Esophagus squamous epithelium (tissue), 5 donors: Measurements from ENCODE around the gene KLK12. TPM values are rescaled to one million over a fixed set of nuclear protein-coding genes. Genes with fewer than 3 reads are reported as not detected.
A peak's percentile ranks its signal among the peaks of the same experiment; 100 is the strongest.

Source experiments
- DNase-seq: peaks from one replicate; lab custom pipeline; 2025; lab: John Stamatoyannopoulos, UW
- H3K27ac ChIP-seq, 4 donors: fragments of 200-600 bp; sonication (generic); one replicate each; pipeline ENCODE4 v1.5.1; 2016 to 2019; ENCODE audit warnings: mild to moderate bottlenecking in 1 of 4
- H3K27me3 ChIP-seq, 4 donors: fragments of 200-600 bp; sonication (generic); 1 replicate in 3 of 4; 2 replicates in 1 of 4; pipeline versions ENCODE4 v1.5.1 to v1.6.0; 2017 to 2021; ENCODE audit warnings: antibody characterized with exemption in 1 of 4
- H3K36me3 ChIP-seq, 3 donors: fragments of 200-600 bp; sonication (generic); one replicate each; pipeline ENCODE4 v1.5.1; 2016 to 2019
- H3K4me1 ChIP-seq, 3 donors: fragments of 200-600 bp; sonication (generic); one replicate each; pipeline ENCODE4 v1.5.1; 2017 to 2019
- H3K4me3 ChIP-seq, 4 donors: fragments of 200-600 bp; sonication (generic); 1 replicate in 3 of 4; 2 replicates in 1 of 4; pipeline ENCODE4 v1.5.1; 2016 to 2019; ENCODE audit warnings: mild to moderate bottlenecking in 2 of 4, moderate library complexity in 1 of 4
- H3K9me3 ChIP-seq, 3 donors: fragments of 200-600 bp; sonication (generic); one replicate each; pipeline ENCODE4 v1.5.1; 2016 to 2019
- POLR2A ChIP-seq, 4 donors: fragments of 450-650 bp; IDR thresholded peaks; one replicate each; pipeline ENCODE4 v1.6.1; 2017; ENCODE audit warnings: antibody characterized with exemption in 4 of 4, mild to moderate bottlenecking in 4 of 4, moderate library complexity in 3 of 4
- WGBS, 2 donors: methylation state at CpG; one replicate each; pipeline ENCODE4 v1.1.5; 2018; 5-methylcytosine and 5-hydroxymethylcytosine counted together
- intact Hi-C: fragments of 100-400 bp; cut with DNase I; formaldehyde crosslinking; loops from one replicate; pipeline ENCODE4 v1.15.0; 2022
- total RNA-seq, 4 donors: library from RNA; depleted of rRNA; stranded (reverse); fragments of >200 nt; gene quantifications; one replicate each; pipeline ENCODE4 v1.1.0, GENCODE V29; 2016
- TF ChIP-seq, protein P1 (sequence below), 6 experiments: fragments of 450-650 bp in 4 of 6; fragments of 200-600 bp in 2 of 6; sonication (generic) in 2 of 6; IDR thresholded peaks; one replicate each; pipeline ENCODE4 v1.5.1; 2016 to 2019; ENCODE audit warnings: antibody characterized with exemption in 6 of 6, mild to moderate bottlenecking in 4 of 6, moderate library complexity in 4 of 6
- donor health status: DM: yes; HTN: yes; CAD: no.

KLK12 gene
- total RNA-seq, 4 donors from 2014 or later, result 16.2 to 231 (median 115) TPM

DNA sequence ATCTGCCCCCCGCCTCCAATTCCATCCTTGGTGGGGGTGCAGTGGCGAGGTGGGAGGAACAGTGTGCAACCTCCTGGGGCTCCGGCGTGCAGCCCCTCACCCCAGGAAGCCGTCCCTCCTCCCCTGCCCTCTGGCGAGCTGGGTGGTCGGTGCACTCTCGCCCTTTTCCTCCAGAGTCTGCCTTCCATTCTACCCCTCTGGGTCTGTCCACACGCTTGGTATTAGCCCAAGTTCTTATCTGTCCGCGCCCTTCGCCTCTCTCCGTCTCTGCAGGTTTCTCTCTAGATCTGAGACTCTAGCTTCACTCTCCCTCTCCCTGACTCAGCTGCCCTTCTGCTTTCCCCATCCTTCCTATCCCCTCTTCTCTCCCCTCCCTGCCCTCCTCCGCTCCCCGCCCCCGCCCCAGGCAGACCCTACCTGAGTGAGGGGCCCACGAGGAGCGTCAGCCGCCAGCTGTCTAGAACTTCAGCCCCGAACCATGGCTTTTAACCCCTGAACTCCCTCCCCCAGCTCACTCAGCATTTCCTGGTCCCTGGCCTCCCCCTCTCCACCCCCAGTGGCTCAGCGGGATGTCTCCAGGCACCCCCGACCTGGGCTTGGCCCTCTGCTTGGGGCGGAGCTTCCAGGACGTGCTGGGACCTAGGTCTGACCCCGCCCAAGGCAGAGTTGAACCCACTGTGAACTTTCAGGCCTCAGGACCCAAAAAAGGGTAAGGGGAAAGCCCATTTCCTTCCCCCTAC, 30.6 kb upstream of the KLK12 start:
- Histone ChIP-seq H3K9me3 (no peaks in the 10 kb centered on the region), H3K4me1 (peaks cover 7 to 80% (median 11%) of the 10 kb centered on the region in 3 donors), H3K27me3 (peaks cover 0 to 40% (median 3%) of the 10 kb centered on the region in 4 donors), H3K36me3 (peaks cover 0 to under 1% (median 0%) of the 10 kb centered on the region in 3 donors), H3K27ac (peak overlapping the region; percentile 44 to 92 (median 84)), H3K4me3 (peak overlapping the region; percentile 32 to 59 (median 47))
- TF ChIP-seq, protein P1, sequence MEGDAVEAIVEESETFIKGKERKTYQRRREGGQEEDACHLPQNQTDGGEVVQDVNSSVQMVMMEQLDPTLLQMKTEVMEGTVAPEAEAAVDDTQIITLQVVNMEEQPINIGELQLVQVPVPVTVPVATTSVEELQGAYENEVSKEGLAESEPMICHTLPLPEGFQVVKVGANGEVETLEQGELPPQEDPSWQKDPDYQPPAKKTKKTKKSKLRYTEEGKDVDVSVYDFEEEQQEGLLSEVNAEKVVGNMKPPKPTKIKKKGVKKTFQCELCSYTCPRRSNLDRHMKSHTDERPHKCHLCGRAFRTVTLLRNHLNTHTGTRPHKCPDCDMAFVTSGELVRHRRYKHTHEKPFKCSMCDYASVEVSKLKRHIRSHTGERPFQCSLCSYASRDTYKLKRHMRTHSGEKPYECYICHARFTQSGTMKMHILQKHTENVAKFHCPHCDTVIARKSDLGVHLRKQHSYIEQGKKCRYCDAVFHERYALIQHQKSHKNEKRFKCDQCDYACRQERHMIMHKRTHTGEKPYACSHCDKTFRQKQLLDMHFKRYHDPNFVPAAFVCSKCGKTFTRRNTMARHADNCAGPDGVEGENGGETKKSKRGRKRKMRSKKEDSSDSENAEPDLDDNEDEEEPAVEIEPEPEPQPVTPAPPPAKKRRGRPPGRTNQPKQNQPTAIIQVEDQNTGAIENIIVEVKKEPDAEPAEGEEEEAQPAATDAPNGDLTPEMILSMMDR (IDR thresholded peaks at IDR 0.05), result no peak
- TF ChIP-seq POLR2A (IDR thresholded peaks at IDR 0.05), result no peak
- DNase-seq, result no peak
- WGBS, 2 donors, result 7 to 10% methylated on average over 16 to 20 of the region's 25 CpGs
- intact Hi-C loops, result no loop called here

DNA sequence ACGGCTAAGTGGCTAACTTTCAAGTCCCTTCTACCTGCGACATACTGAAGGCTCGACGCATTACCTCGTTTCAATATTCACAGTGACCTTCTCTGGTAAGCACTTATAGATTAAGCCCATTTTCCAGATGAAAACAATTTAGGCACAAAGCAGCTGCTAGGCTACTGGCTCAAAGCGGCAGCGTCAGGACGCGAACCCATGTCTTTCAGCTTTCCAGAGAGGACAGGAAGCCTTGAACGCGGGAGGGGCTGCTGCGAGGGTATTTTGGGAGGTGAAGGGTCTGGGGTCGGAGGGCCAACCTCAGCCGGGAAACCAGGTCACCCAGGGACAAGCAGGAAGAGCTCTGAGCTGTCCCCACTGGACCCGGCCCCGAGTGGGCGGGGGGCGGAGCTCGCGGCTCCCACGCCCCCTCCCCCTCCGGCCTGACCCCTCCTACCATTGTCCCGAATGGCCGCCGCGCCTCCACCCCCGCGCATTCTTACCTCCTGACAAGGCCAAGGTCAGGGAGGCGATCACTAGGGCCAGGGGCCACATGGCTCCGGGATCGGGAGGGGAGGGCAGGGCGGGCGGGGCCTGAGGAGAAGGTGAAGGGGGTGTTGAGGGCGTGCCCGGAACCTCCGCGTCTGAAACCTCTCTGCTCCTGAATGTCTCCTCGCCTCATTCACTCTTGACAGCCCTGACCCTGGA, 29.9 kb upstream of the KLK12 start, which contains the start of gene KLK13:
Gene KLK13 (minus strand): TSS at position 559 of the 687 bp plus-strand sequence. CDS start 25 bp downstream, at position 534.
- DNase-seq, result no peak
- Histone ChIP-seq H3K27me3 (peaks cover 0 to 40% (median 3%) of the 10 kb centered on the region in 4 donors), H3K4me3 (peak within 1 kb of the TSS; percentile 32 to 59 (median 47)), H3K9me3 (no peaks in the 10 kb centered on the region), H3K36me3 (peaks cover 0 to 8% (median 0%) of the 10 kb centered on the region in 3 donors), H3K27ac (peak within 1 kb of the TSS; percentile 44 to 92 (median 84)), H3K4me1 (peaks cover 7 to 73% (median 11%) of the 10 kb centered on the region in 3 donors)
- 26 to 40% methylated on average over 12 to 20 of the region's 38 CpGs for WGBS, 2 donors
- TF ChIP-seq POLR2A (IDR thresholded peaks at IDR 0.05), result peak in 1 of 4 donors; percentile 16
- TF ChIP-seq, protein P1 (IDR thresholded peaks at IDR 0.05), result no peak
- intact Hi-C loops, result no loop called here

DNA sequence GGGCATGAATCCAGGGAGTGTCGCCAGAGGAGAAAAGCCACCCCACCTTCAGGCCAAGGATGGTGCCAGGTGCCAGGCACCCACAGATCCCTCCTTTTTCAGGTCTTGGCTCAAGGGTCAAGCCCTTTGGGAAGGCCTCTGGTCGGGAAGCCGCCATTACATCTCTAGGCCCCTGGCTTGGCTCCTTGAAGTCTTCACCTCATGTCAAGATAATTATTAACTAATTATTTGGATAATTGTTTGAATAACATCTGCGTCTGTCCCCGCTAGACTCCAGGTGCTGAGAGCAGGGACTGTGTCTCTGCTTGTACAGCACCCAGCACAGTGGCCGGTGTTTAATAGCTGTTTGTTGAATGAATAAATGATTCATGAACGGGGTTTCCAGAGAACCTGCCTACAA, 28.9 kb upstream of the KLK12 start:
- Histone ChIP-seq H3K36me3 (peaks cover 0 to 12% (median 0%) of the 10 kb centered on the region in 3 donors), H3K9me3 (no peaks in the 10 kb centered on the region), H3K4me3 (peak overlapping the region in 3 of 4 donors; percentile 32 to 48 (median 46)), H3K27ac (peak overlapping the region in 3 of 4 donors; percentile 80 to 92 (median 89)), H3K27me3 (peaks cover 0 to 40% (median 3%) of the 10 kb centered on the region in 4 donors), H3K4me1 (peaks cover 7 to 63% (median 11%) of the 10 kb centered on the region in 3 donors)
- no peak for TF ChIP-seq POLR2A (IDR thresholded peaks at IDR 0.05)
- TF ChIP-seq, protein P1 (IDR thresholded peaks at IDR 0.05), result no peak
- intact Hi-C loops, result no loop called here
- 67 to 79% methylated on average over 6 to 7 of the region's 7 CpGs for WGBS, 2 donors
- no peak for DNase-seq

DNA sequence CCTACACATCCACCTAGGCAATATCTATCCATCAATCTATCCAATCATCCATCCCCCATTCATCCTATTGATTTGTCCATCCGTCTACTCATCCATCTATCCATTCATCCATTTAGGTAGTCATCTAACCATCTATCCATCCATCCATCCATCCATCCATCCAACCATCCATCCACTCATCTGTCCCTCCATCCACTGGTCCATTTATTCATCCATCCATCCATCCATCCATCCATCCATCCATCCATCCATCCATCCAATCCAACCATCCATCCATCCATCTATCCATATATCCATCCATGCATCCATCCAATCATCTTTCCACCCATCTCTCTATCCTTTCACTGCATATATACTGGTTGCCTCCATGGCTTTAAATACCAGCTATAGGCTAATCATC, 26.2 kb upstream of the KLK12 start:
- intact Hi-C loops, result no loop called here
- no peak overlapping the region for H3K27ac ChIP-seq
- no peak for DNase-seq
- H3K4me1 ChIP-seq, result peaks cover 0 to 36% (median 6%) of the 10 kb centered on the region in 3 donors
- H3K9me3 ChIP-seq, result no peaks in the 10 kb centered on the region
- H3K4me3 ChIP-seq, result no peak overlapping the region
- WGBS, 2 donors, result 0% methylated on average over 1 of the region's 1 CpG
- H3K27me3 ChIP-seq, result peaks cover 0 to 34% (median 3%) of the 10 kb centered on the region in 4 donors
- TF ChIP-seq POLR2A (IDR thresholded peaks at IDR 0.05), result no peak
- TF ChIP-seq, protein P1 (IDR thresholded peaks at IDR 0.05), result no peak
- H3K36me3 ChIP-seq, result peaks cover 0 to 36% (median 0%) of the 10 kb centered on the region in 3 donors
